Vagina (tissue), 2 donors: Measurements from ENCODE around the gene OSBPL6.

Source experiments
- CTCF ChIP-seq, 3 experiments: fragments of 450-650 bp in 2 of 3; fragments of 200-600 bp in 1 of 3; sonication (generic) in 1 of 3; IDR thresholded peaks; one replicate each; pipeline ENCODE4 v1.5.1; 2017 to 2019; ENCODE audit warnings: antibody characterized with exemption in 3 of 3, mild to moderate bottlenecking in 2 of 3, moderate library complexity in 2 of 3
- POLR2A ChIP-seq, 2 donors: fragments of 450-650 bp; IDR thresholded peaks; one replicate each; pipeline ENCODE4 v1.6.1; 2017; ENCODE audit warnings: antibody characterized with exemption in 2 of 2, mild to moderate bottlenecking in 2 of 2, moderate library complexity in 2 of 2

DNA sequence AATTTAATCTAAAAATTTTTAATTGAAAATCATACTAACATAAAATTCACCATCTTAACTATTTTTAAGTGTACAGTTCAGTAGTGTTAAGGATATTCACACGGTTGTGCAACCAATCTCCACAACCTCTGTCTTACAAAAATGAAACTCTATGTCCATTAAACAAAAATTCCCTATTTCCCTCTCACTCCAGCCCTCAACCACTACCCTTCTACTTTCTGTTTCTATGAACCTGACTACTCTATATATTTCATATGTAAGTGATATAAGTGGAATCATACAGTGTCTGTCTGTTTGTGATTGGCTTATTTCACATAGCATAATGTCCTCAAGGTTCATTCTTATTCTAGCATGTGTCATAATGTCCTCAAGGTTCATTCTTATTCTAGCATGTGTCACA is 34.3 kb upstream of the OSBPL6 start:
- TF ChIP-seq CTCF (IDR thresholded peaks at IDR 0.05), result no peak
- TF ChIP-seq POLR2A (IDR thresholded peaks at IDR 0.05), result no peak
